OCI-M2 (cell line): ENCODE measurements around the gene PRDM8.
"Not testable (repeated sequence)": the region's sequence is repeated elsewhere in the genome, so short reads cannot be mapped to it uniquely, and the experiment has no call there.

Experiments used
- DNase-seq: peaks from one replicate; lab custom pipeline; 2025; ENCODE audit not compliant: unreplicated experiment; lab: John Stamatoyannopoulos, UW

Gene PRDM8

DNA sequence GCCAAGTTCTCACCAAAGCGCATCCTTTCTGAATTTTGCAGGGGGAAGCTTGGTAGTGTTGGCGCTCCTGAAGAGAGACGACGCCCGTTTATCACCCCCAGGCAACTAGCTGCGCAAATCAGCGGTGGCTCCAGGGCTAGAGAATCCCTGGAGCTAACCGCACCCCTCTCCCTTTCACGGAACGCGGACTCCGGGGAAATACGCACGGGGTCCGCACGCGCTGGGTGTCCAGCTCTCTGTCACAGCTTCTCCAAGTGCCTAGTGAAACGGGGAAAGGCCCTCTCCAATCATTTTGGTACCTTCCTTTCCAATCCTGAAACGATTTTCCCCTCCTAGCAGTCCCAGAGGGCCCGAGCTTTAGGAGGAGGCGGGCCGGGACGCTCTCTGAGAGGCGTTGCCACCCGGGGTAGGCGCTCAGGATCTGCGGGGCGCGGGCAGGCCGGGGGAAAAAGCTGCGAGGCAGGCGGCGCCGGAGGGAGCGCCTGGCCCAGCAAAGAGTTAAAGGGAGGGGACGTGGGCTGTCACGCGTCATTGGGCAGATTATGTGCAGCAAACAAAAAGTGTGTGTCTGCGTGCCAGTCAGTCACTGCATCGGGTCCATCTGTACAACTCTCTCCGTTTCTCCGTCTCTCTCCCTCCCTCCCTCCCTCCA, at the start of gene PRDM8:
PRDM8 (plus strand) TSS at position 582 of the 652 bp plus-strand sequence. CDS start 2,578 bp downstream, outside the sequence.
- no peak for DNase-seq

DNA sequence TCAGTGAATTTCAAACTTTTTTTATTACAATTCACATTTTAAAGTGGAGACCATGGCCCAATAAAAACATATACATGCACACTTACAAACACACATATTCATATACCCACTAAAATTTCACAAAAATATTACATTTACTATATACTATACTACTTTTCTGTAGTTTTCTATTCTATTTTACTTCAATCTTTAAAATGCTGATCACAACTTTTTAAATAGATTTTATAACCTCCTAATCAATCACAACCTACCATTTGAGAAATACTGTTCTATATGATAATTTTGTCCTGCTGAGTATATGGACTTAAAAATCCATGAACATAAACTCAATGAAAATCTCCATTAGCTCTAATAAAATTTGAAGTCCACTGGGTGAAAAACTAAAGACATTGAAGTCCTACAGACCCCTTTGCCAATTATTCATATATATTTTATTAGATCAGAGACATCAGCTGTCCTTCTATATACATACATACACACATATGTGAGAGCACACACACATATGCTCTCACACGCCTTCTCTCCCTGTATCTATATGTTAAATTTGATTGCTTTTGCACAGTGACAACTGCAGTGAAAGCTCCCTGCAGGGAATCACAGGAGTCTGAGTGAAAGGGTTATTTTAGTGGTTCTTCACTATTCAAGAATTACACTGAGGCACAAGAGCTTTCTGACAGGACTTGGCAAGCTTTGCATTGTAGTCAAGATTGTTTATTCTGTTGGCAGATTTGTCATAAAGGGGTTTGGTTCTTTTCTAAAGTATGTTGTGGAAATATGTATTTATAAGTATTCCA, 46.7 kb upstream of the PRDM8 start:
- no peak for DNase-seq

DNA sequence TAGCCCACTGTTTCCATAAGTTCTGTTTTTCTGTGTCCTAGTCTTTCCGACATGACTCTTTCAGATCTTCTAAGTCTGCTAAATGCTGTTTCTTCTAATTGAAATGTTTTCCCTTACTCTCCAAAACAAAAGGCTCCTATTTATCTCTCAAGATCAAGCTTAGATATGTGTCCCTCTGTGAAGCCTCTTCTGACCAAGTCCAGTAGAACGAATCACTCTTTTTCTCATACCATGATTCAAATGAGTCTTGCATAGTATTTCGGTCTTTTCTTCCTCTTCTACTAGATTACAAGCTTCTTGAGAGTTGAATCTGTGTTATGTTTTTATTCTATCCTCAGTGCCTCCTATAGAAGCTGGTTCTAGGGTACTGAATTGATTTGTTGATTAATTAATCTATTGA, 45.3 kb upstream of the PRDM8 start:
- DNase-seq: no peak

DNA sequence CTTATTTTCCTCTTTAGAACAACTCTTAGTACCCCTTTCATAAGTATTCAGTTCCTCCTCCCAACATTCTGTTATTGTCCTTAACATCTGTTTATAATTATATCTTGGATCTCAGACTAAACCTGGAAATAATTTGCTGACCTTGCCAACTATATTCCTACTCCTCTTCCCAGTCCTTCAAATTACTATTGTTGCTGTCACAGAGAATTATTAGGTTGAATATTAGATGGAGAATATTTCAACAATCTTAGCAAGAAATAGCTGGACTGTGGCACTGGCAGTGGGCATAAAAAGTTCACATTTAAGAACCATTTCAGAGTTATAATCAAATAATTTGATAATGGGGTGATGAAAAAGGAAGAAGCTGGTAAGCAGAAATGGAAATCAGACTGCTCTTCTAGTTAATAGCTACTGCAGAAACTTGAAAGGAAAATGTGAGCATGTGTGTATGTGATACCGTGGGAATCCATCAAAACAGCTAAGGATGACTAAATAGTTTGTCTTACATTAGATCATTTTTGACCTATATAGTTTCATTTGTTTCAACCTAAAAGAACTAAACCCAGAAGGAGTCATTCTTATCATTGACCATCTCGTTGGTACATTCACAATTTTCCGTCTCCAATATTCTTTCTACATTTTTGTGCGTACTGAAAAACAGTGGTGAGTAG, 43.3 kb upstream of the PRDM8 start:
- DNase-seq: no peak

DNA sequence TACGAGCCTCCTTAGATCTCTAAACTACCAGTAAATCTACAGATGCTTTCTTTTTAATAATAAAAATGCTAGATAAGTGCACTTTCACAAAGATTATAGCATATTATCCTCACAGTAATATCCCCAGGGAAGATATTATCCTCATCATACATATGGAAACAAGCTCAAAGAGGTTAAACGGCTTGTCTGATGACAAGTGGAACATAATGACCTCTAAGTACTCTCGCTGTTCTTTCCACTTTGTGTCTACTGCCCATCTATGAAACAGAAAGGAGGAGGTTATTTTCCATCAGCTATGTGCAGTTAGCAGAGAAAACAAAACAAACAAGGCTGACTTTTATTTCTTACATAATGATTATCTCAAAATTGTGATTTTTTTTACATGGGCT, 42.8 kb upstream of the PRDM8 start:
- no peak for DNase-seq

DNA sequence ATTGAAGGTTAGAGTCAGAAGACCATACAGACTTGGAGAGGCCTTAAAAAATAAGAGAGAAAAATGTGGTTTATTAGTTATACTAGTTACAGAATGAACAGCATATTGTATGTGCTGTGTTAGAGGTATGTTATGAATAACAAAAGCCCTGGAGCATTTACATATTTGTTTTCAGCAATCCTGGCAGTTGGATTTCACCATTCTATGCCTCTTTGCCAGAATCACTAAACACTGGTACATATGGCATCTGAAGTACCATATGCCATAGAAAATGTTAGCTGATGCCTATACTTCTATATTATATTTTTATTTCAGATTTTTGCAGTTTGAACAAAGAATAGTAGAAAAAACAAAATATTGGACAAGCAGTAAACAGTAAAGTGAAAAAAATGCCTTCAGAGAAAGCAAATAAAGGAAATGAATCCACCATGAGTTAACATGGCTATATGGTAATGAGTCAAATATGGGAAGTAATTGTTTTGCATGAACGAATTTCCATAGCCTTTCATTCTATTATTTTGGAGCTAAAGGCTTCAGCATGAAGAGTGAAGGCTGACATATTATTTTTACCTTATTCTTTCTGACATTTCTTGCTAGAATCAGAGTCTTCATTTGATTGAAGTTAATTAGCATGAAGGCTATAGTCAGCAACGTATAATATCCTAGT, 41.9 kb upstream of the PRDM8 start:
- DNase-seq: no peak

DNA sequence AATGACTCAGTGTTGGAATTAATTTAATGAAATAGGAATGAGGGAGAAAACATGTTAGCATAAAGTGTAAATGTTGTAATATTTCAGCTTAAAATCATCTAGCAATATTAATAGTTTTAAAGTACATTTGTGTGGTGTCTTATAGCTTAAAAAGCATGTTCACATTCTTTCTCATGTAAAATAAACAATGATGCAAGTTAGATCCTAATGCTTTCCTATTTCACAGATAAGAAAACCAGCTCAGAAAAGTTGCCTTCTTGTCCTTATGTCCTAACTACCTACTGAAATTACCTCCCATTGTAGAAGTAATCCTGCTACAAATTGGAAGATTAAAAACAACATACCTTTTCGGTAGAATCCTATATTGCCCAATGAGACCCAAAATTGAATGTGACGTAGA, 40.9 kb upstream of the PRDM8 start:
- no peak for DNase-seq

DNA sequence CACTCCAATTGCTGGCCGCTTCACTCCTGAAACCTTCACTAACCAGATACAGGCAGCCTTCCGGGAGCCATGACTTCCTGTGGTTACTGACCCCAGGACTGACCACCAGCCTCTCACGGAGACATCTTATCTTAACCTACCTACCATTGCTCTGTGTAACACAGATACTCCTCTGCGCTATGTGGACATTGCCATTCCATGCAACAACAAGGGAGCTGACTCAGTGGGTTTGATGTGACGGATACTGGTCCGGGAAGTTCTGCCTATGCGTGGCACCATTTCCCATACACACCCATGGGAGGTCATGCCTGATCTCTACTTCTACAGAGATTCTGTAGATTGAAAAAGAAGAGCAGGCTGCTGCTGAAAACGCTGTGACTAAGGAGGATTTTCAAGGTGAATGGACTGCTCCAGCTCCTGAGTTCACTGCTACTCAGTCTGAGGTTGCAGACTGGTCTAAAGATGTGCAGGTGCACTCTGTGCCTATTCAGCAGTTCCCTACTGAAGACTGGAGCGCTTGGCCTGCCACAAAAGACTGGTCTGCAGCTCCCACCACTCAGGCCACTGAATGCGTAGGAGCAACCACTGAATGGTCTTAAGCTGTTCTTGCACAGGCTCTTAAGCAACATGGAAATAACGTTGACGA, 35.8 kb upstream of the PRDM8 start:
- no peak for DNase-seq

DNA sequence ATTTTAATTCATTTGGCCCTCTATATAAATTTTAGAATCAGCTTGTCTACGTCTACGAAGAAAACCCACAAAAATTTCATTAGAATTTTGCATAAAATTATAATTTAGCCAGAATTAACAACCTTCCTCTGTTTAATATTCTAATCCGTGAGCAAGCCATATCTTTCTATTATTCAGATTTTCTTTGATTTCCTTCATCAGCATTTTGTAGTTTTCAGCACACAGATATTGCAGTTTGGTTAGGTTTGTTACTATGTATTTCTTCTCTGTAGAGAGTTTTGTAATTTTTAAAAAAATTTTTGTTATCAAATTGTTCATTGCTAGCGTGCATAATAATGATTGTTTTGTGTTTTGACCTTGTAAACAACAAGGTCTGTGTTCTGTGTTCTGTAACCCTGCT, 34.9 kb upstream of the PRDM8 start:
- DNase-seq: no peak

DNA sequence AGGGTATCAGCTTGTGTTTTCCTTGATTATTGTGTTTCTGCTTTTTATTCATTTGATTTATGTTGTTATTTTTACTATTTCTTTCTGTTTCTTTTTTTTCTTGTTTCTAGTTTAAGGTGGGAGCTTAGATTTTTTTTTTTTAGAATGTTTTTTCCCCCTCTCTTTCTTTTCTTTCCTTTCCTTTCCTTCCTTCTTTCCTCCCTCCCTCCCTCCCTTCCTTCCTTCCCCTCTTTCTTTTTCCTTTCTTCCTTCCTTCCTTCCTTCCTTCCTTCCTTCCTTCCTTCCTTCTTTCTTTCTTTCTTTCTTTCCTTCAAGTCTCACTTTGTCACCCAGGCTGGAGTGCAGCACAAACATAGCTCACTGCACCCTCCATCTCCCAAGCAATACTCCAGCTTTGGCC, 31.4 kb upstream of the PRDM8 start:
- no peak for DNase-seq

DNA sequence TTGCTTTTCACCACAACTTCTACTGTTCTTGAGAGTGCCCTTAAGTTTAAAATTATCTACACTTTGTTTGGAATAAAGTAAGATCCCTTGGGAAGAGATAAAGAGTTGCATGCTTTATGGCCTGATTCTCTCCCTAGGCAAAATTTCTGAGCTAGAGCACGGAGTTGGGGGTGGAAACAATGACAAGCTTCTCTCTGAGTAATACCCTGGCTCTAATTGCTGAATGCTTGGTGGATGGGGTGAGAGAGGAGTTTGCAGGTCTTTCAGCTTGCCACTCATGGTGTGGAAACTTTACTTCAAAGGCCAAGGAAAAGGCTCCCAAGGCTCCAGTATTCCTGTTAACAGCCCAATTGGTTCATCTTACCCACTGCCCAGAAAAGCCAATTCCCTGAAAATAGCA, 26.1 kb upstream of the PRDM8 start:
- DNase-seq: no peak

DNA sequence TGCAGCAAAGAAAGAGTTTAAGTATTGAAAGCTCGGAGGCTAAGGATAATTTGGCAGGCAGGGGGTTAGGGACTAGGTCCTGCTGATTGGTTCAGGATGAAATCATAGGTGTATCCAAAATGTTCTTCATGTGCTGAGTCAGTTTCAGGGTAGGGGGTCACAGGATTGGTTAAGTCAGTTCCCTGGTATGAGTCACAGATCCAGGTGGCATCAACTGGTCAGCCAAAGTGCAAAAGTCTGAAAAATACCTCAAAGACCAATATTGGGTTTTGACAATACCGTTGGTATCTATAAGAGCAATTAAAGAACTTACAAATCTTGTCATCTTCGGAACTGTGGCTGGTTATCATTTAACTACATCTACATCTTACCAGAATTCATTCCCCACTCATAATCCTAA, 25.6 kb upstream of the PRDM8 start:
- no peak for DNase-seq

DNA sequence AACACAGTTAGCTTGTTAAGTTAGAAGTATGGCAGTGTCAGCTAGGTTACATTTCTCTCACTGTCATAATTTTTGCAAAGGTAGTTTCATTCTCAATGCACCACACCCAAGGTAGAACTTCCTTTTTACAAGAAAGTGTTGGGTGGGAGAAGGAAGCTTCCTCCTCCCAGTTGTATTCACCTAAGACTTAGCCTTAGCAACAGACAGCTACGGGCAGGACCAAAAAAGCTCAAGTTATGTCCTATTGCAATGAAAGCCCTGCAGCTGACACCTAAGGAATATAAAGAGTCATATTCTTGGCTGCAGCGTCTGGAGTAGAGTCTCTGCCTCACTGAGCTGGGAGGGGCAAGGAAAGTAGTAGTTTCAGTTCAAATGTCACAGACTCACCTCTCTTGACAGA, 25.1 kb upstream of the PRDM8 start:
- no peak for DNase-seq

DNA sequence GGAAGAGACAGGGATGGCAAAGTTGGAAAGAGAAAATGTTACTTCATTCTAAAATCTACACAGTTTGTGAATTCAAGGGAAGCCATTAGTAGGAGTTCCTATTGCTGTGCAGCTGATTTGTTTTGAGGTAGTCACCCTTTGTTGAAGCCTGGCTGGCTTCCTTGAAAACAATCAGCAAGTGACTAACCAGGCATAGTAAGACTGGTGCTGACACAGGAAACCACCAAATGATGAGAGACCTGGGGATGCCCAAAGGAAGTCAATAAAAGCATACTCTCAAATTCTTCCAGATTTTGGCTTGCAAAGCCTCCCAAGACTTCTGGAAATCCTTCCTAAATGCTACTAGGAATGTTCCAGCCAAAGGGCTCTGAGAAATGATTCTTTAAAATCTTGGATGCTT, 23.9 kb upstream of the PRDM8 start:
- DNase-seq: no peak

DNA sequence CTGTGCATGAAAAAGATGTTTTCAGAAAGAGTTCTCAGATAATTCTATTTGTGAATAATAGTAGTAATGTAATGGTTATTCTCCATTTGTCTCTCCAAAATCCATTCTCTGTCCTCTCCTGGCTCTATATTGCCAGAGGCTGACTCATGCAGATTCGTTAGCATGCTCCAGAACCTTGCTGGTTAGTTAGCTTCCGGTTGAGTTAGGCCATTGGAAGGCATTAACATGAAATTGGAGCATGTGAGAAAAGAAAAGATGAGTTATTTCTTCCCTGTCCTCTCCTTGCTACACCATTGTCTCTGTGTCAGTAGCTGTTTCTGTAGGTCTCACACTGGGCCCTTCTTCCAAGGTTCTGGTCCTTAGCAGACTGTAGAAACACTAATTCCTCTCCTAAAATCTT, 23.5 kb upstream of the PRDM8 start:
- DNase-seq: no peak

DNA sequence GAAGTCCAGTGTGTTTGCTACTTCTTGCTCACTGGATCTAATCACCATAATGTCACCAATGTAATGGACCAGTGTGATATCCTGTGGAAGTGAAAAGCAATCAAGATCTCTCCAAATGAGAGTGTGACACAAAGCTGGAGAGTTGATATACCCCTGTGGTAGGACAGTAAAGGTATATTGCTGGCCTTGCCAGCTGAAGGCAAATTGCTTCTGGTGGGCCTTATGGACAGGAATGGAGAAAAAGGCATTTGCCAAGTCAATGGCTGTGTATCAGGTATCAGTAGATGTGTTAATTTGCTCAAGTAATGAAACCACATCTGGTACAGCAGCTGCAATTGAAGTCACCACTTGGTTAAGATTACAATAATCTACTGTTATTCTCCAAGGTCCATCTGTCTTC, 19.5 kb upstream of the PRDM8 start:
- DNase-seq: not testable (repeated sequence)

DNA sequence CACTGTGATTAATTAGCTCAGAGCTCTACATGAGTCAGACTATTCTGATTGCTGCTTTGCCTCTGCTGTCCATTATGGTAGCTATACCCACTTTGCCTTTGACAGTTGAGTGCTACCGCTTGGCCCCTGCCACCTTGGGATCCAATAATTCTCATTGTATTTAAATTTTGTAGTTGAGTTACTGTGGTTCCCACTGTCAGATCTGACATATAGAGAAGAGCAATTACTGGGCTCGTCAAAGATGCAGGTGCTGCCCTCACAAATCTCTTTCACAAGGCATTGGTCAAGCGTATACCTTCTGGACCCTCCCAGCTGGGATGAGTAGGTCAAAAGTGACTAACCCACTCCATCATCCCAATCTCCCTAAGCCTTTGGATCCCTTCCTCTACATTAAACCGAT, 18.3 kb upstream of the PRDM8 start:
- DNase-seq: no peak

DNA sequence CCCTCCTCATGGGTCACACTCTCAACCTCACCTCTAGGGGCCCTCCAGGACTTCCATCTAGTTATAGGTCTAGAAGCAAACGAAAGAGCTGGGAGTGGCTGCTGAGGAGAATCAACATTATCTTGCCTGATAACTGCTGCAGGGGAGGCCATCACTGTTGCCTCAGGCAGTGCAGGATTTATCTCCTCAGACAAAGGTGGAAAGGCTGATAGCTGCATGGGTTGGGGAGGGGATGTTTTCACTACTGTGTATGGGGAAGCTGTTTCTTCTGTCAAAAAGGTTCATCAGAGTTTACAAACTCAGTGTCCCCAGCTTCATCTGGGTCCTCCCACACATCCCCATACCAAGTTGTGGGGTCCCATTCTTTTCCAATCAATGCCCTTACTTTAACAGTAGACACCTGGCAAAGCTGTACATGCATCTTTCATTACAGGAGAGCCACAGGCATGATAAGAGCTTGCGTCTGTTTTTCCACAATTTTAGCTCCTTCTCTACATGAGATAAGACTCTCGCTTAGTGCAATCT, 17.6 kb upstream of the PRDM8 start:
- no peak for DNase-seq

DNA sequence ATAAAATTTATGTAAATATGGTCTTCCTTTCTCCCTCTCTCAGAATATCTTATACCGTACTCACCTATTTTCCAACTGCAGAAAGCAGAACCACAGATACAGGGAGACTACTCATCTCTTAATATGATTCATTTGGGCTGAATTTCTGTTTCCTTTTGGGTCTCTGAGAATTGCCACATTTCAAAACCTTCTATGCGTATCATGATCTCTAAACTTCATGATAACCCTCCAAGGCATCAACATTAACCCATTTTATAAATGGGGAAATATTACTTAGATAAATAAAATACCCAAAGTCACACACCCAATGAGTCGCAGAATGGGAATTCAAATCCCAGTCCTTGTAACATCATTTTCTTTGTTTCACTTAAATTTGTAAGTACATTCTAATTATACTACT, 16.6 kb upstream of the PRDM8 start:
- DNase-seq: no peak

DNA sequence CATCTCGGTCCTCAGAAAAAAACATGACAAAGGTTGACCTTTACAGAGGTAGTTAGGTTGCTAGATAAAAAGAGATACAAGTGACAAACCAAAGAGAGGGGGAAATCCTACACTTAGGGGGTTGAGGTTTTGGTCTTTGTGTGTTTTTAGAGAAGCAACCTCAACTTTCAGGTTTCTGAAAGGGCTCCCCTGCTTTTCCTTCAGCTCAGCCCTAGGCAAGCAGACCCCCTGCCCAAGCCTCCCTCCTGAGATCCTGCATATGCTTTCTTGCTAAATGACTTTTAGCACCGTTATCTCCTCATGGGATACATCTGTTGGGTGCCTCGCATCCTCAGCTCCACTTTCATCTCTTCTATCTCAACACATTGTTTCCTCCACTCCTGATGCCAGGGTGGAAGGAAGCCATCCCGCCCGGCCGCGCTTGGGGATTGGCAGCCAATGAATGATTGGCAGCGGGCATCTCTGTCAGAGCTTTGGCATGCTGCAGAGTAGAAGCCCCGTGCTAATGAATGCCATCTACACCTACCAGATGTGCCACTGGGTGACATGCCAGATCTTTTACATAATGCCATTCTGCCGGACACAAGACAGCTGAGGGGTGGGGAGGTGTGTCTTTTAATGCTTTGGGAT, 15.0 kb upstream of the PRDM8 start:
- no peak for DNase-seq
